PC-9 (cell line): ENCODE results near the gene GAS1. TPM values are rescaled to one million over a fixed set of nuclear protein-coding genes. Genes with fewer than 3 reads are reported as not detected.

ENCODE experiments used
- BruUV-seq: library from RNA; stranded (reverse); fragments of 400-500 nt; replicated peaks from 2 replicates; lab custom pipeline; 2021; lab: Mats Ljungman, UMichigan
- CTCF ChIA-PET: fragments of 300-600 bp; sonication (Branson Sonifier 250); formaldehyde crosslinking; loops from one replicate; lab custom pipeline; 2022; ENCODE audit warnings: antibody characterized with exemption; lab: Charles Lee
- POLR2A ChIA-PET: fragments of 300-600 bp; sonication (Branson Sonifier 250); formaldehyde crosslinking; loops from one replicate; lab custom pipeline; 2022; ENCODE audit warnings: antibody characterized with exemption; ENCODE audit not compliant: unreplicated experiment; lab: Charles Lee
- DNase-seq, 2 experiments: peaks; one replicate each; pipeline versions ENCODE4 v3.0.0 to v3.0.0-alpha.2; 2015 to 2022; ENCODE audit warnings: mixed read lengths in 1 of 2
- H2AFZ ChIP-seq: fragments of 200-600 bp; sonication (generic); 2 replicates; pipeline ENCODE4 v1.8.1; 2017; ENCODE audit warnings: antibody characterized with exemption
- H3F3A ChIP-seq: fragments of 200-600 bp; sonication (generic); 2 replicates; pipeline ENCODE4 v1.8.1; 2017; ENCODE audit warnings: antibody characterized with exemption, mild to moderate bottlenecking, low read depth; ENCODE audit not compliant: insufficient read depth
- H3K27ac ChIP-seq: fragments of 200-600 bp; sonication (generic); 2 replicates; pipeline ENCODE4 v1.6.1; 2016; ENCODE audit warnings: mixed run types
- H3K27me3 ChIP-seq: fragments of 200-600 bp; sonication (generic); 2 replicates; pipeline ENCODE4 v1.6.1; 2016; ENCODE audit warnings: low read depth, mixed run types; ENCODE audit not compliant: insufficient read depth
- H3K36me3 ChIP-seq: fragments of 200-600 bp; sonication (generic); 2 replicates; pipeline ENCODE4 v1.6.1; 2016; ENCODE audit warnings: low read depth, mixed run types
- H3K4me1 ChIP-seq: fragments of 200-600 bp; sonication (generic); replicated peaks from 2 replicates; pipeline ENCODE4 v1.6.1; 2016; ENCODE audit warnings: mixed run types; ENCODE audit not compliant: insufficient read depth
- H3K4me2 ChIP-seq: fragments of 200-600 bp; sonication (generic); 2 replicates; pipeline ENCODE4 v1.6.1; 2017; ENCODE audit warnings: mixed run types
- H3K4me3 ChIP-seq: fragments of 200-600 bp; sonication (generic); 2 replicates; pipeline ENCODE4 v1.6.1; 2016; ENCODE audit warnings: mixed run types
- H3K79me2 ChIP-seq: fragments of 200-600 bp; sonication (generic); 2 replicates; pipeline ENCODE4 v1.6.1; 2017; ENCODE audit warnings: low read depth, mixed run types
- H3K9me2 ChIP-seq: fragments of 200-600 bp; sonication (generic); 2 replicates; pipeline ENCODE4 v1.8.1; 2017; ENCODE audit warnings: mild to moderate bottlenecking; ENCODE audit not compliant: insufficient read depth
- H3K9me3 ChIP-seq: fragments of 200-600 bp; sonication (generic); 2 replicates; pipeline ENCODE4 v1.8.1; 2016; ENCODE audit warnings: low read depth; ENCODE audit not compliant: insufficient read depth
- H4K20me1 ChIP-seq: fragments of 200-600 bp; sonication (generic); 2 replicates; pipeline ENCODE4 v1.8.1; 2017; ENCODE audit not compliant: insufficient read depth
- CTCF ChIP-seq: fragments of 200-600 bp; sonication (generic); conservative IDR thresholded peaks from 2 replicates; pipeline ENCODE4 v1.6.1; 2017; ENCODE audit warnings: mixed run types, antibody characterized with exemption, mild to moderate bottlenecking, moderate library complexity
- EZH2 ChIP-seq: fragments of 200-600 bp; sonication (generic); IDR thresholded peaks from 2 replicates; pipeline ENCODE4 v1.8.0; 2017; ENCODE audit warnings: antibody characterized with exemption, low read depth
- intact Hi-C: fragments of 100-400 bp; cut with micrococcal nuclease; formaldehyde crosslinking; loops from one replicate; pipeline ENCODE4 v1.10.0; 2022; ENCODE audit not compliant: unreplicated experiment
- total RNA-seq: library from RNA; stranded (reverse); gene quantifications from 2 replicates; pipeline ENCODE4 v1.2.3, GENCODE V29; 2021

The GAS1 gene
- total RNA-seq, 1 experiment from 2014 or later = not detected

DNA sequence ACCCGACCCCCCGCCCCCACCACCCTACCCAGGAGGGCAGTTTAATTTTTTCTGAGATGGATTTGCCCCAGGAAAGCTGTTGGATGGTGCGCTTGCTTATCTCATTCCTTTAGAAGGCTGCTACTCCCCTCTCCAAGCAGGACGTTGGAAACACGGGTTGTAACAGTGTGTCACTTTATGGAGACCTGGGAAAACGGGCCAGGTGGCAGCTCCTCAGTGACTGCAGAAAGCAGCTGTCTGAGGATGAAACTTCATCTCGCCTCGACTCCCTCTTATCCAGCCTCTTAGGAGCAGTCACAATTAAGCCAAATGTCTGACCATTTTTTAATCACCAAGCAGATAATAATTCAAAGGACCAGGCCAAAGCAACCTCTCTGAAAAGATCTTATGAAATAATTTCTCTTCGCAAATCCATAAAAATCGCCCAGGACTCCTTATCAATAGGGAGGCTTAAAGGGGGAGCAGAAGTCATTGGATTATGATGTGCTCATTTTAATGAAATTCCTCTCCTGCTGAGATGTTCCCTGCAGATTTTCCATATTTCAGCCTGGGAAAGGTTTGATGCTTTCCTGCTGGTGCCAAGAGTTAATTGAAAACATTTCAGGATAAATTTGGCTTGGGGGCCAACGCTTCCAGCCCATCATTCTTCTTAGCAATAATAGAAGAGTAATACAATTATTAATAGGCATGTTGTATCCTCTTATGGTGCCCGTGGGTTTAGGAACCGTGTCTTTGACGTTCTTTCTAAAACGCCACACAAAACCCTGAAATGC lies 26.0 kb downstream of the GAS1 start:
- intact Hi-C loops = no loop called here
- no TSS peak for BruUV-seq

GRCh38 chr9:86918556-86918955 lies 28.8 kb downstream of the GAS1 start:
- no TSS peak for BruUV-seq
- Histone ChIP-seq H3K9me2 (no peaks in the 10 kb centered on the region), H3K4me3 (no peak overlapping the region), H3K4me1 (no peaks in the 10 kb centered on the region), H3K27me3 (no peaks in the 10 kb centered on the region), H3K79me2 (no peaks in the 10 kb centered on the region), H4K20me1 (no peaks in the 10 kb centered on the region), H3K9me3 (no peaks in the 10 kb centered on the region), H3F3A (no peaks in the 10 kb centered on the region), H2AFZ (no peak overlapping the region), H3K4me2 (no peak overlapping the region), H3K36me3 (no peaks in the 10 kb centered on the region), H3K27ac (no peak overlapping the region)
- DNase-seq = no peak
- ChIA-PET CTCF (no interaction called here), POLR2A (no interaction called here)
- intact Hi-C loops = no loop called here
- TF ChIP-seq CTCF (no peak), EZH2 (no peak)

More for the DNA sequence above, 26.0 kb downstream of the GAS1 start:
- POLR2A ChIA-PET = no interaction called here
- CTCF ChIA-PET = no interaction called here
- H3K4me1 ChIP-seq = no peaks in the 10 kb centered on the region
- H3K9me3 ChIP-seq = no peaks in the 10 kb centered on the region
- no peaks in the 10 kb centered on the region for H3K27me3 ChIP-seq
- TF ChIP-seq CTCF (no peak), EZH2 (no peak)
- H3K27ac ChIP-seq = no peak overlapping the region
- DNase-seq = no peak
- no peaks in the 10 kb centered on the region for H3K9me2 ChIP-seq
- no peak overlapping the region for H3K4me3 ChIP-seq
- no peaks in the 10 kb centered on the region for H3K36me3 ChIP-seq
- H3F3A ChIP-seq = no peaks in the 10 kb centered on the region
- no peak overlapping the region for H3K4me2 ChIP-seq
- H4K20me1 ChIP-seq = no peaks in the 10 kb centered on the region
- H2AFZ ChIP-seq = no peak overlapping the region
- no peaks in the 10 kb centered on the region for H3K79me2 ChIP-seq

DNA sequence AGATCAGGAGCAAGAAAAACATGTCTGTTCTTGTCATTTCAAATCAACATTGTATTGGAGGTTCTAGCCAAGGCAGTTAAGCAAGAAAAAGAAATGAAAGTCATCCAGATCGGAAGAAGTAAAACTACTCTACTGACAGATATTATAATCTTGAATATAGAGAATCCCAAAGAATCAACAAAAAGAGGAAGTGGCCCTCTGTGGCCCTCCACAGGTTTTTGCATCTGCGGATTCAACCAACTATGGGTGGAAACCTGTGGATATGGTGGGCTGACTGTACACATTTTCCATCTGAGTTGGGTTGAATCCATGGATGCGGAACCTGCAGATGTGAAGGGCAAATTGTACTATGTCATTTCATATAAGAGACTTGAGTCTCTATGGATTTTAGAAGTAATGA lies 35.1 kb downstream of the GAS1 start:
- no peak overlapping the region for H3K4me3 ChIP-seq
- TF ChIP-seq EZH2 (no peak), CTCF (no peak)
- no peaks in the 10 kb centered on the region for H3K9me2 ChIP-seq
- no peaks in the 10 kb centered on the region for H3K4me1 ChIP-seq
- no peak for DNase-seq
- no peaks in the 10 kb centered on the region for H3K36me3 ChIP-seq
- H2AFZ ChIP-seq = no peak overlapping the region
- ChIA-PET POLR2A (no interaction called here), CTCF (no interaction called here)
- intact Hi-C loops = no loop called here
- BruUV-seq = no TSS peak
- no peak overlapping the region for H3K27ac ChIP-seq
- no peaks in the 10 kb centered on the region for H3K79me2 ChIP-seq
- H3K4me2 ChIP-seq = no peak overlapping the region
- no peaks in the 10 kb centered on the region for H3F3A ChIP-seq
- H4K20me1 ChIP-seq = no peaks in the 10 kb centered on the region
- H3K27me3 ChIP-seq = no peaks in the 10 kb centered on the region
- H3K9me3 ChIP-seq = peaks cover 7% of the 10 kb centered on the region
